AG04449 (cell line): Measurements from ENCODE around the gene DCDC2.
"Not testable (repeated sequence)": the region's sequence is repeated elsewhere in the genome, so short reads cannot be mapped to it uniquely, and the experiment has no call there.

Experiments used
- CTCF ChIA-PET: fragments of 350-600 bp; formaldehyde crosslinking; extraction: SDS; loops from one replicate; lab custom pipeline; 2021; ENCODE audit warnings: antibody characterized with exemption; lab: Yijun Ruan, JAX
- POLR2A ChIA-PET: fragments of 400-600, 350-600 bp; formaldehyde crosslinking; extraction: SDS; loops from one replicate; lab custom pipeline; 2020; ENCODE audit warnings: antibody characterized with exemption, inconsistent platforms; lab: Yijun Ruan, JAX
- DNase-seq: peaks from one replicate; pipeline ENCODE4 v3.0.0-alpha.2; 2010; ENCODE audit warnings: low read depth, low spot score
- H3K4me3 ChIP-seq: 2 replicates; pipeline ENCODE4 v1.5.1; 2011; ENCODE audit warnings: low read depth, mild to moderate bottlenecking, control low read depth, low read length
- TF ChIP-seq, protein P1 (sequence below): IDR thresholded peaks from one replicate; pipeline ENCODE4 v1.5.1; 2011; ENCODE audit warnings: mild to moderate bottlenecking, moderate library complexity, low read length, control low read depth, inconsistent platforms; ENCODE audit not compliant: insufficient read depth; ENCODE audit errors: missing control alignments

The DCDC2 gene

DNA sequence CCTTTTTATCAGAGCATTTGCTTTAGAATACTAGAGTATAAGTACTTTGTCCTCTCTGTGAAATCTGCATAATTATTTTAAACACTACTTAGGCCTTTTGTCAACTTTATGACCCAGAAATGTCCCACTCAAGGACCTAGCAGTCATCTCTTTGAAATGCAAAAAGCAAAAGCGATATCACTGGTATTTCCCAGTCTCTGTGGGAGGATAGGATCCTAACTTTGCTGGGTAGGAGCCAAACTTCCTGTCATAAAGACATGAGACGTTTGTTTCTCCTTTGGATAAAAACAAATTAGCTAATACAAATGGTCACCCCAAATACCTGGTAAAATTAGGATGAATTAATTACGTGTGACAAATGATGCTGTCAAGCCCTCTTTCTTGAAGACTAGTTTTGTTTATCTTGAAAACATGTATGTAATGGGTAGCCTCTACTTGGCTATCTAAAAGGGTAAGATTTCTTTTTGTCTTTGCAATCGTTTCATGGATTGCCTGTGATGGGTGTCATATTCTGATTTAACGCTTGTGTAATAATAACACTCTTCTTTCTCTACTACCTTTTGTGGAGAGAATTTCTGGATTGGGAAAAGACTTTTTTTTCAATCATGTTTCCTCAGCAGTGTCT lies 36.2 kb downstream of the DCDC2 start:
- TF ChIP-seq, protein P1, sequence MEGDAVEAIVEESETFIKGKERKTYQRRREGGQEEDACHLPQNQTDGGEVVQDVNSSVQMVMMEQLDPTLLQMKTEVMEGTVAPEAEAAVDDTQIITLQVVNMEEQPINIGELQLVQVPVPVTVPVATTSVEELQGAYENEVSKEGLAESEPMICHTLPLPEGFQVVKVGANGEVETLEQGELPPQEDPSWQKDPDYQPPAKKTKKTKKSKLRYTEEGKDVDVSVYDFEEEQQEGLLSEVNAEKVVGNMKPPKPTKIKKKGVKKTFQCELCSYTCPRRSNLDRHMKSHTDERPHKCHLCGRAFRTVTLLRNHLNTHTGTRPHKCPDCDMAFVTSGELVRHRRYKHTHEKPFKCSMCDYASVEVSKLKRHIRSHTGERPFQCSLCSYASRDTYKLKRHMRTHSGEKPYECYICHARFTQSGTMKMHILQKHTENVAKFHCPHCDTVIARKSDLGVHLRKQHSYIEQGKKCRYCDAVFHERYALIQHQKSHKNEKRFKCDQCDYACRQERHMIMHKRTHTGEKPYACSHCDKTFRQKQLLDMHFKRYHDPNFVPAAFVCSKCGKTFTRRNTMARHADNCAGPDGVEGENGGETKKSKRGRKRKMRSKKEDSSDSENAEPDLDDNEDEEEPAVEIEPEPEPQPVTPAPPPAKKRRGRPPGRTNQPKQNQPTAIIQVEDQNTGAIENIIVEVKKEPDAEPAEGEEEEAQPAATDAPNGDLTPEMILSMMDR, result no peak
- ChIA-PET CTCF (no interaction called here), POLR2A (no interaction called here)
- no peak for DNase-seq
- H3K4me3 ChIP-seq, result no peak overlapping the region

GRCh38 chr6:24313251-24314141 lies 44.4 kb downstream of the DCDC2 start:
- DNase-seq, result no peak
- TF ChIP-seq, protein P1, result no peak
- H3K4me3 ChIP-seq, result no peak overlapping the region
- CTCF ChIA-PET, result no interaction called here
- POLR2A ChIA-PET, result no interaction called here

DNA sequence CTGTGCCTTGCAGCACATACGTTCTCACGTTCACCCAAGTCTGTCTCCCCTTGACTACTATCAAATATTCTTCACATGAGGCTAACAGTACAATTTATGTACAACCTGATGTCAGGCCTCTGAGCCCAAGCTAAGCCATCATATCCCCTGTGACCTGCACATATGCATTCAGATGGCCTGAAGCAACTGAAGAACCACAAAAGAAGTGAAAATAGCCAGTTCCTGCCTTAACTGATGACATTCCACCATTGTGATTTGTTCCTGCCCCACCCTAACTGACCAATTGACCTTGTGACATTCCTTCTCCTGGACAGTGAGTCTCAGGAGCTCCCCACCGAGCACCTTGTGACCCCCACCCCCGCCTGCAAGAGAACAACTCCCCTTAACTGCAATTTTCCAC lies 46.1 kb downstream of the DCDC2 start:
- H3K4me3 ChIP-seq, CTCF ChIA-PET, DNase-seq, POLR2A ChIA-PET: not testable (repeated sequence)

DNA sequence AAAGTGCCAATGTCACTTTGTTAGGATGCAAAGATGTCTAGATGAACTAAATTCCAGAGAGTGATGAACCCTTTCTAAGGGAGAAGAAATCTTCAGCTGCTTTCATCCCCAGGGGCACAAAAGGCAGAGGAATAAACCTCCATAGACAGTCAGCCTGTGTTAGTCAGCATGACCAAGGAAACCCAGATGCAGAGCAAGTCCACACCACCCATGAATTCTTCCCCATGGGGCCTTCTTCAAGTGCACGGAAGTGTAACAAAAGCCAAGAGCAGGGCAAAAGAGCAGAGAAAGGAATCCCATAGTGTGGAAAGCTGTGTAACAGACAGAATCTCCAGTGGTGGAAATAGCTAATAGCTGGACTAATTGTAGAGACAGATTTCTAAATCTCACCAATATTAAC lies 50.0 kb downstream of the DCDC2 start:
- TF ChIP-seq, protein P1, result no peak
- ChIA-PET POLR2A (no interaction called here), CTCF (no interaction called here)
- no peak for DNase-seq
- no peak overlapping the region for H3K4me3 ChIP-seq

DNA sequence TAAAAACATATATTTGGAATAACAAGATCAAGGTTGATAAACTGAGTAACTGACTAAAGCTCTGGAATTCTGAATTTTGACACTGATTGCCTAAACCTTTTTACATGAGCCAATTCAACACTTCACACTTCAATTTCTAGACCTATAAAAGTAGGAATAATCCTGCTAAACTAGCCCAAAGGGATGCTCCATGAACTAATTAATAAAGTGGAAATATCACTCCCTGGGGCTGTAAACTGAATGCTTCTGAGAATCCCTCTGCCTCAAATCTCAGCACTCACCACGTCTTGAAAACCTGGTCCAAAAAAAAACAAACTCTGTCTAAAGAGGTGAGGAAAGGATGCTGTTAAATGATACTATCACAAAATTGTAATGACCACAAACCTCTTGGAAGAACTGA lies 50.9 kb downstream of the DCDC2 start:
- DNase-seq, result no peak
- TF ChIP-seq, protein P1, result no peak
- ChIA-PET POLR2A (no interaction called here), CTCF (no interaction called here)
- no peak overlapping the region for H3K4me3 ChIP-seq

DNA sequence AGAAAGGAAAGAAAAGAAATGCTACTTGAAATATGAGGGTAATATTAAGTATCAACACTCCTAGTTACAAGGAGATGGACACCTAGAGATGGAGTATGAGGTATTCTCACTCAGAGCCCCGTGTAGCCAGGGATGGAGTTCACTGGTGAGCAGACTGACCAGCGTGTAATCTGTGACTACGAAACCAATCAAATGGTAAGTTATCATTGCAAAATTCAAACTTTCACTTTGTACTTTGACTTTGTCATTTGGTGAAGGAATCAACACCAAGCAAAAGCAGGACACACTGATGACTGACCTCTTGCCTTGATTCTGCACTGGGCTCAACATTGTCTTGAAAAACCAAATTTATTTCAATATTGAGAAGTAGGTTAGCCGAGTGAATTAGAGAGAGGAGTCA lies 51.8 kb downstream of the DCDC2 start:
- CTCF ChIA-PET, result no interaction called here
- POLR2A ChIA-PET, result no interaction called here
- TF ChIP-seq, protein P1, result no peak
- no peak overlapping the region for H3K4me3 ChIP-seq
- no peak for DNase-seq
